Measurements from ENCODE around the gene SUSD6.

DNA sequence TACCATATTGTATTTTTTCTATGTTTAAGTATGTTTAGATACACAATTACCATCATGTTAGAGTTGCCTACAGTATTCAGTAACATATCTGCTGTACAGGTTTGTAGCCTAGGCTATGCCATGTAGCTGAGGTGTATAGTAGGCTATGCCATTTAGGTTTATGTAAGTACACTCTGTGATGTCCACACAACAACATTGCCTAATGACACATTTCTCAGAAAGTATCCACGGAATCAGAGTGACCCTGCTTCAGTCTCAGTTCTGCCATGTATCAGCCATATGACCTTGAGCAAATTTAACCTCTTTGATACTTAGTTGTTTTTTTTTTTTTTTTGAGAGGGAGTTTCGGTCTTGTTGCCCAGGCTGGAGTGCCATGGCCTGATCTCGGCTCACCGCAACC, 12.7 kb downstream of the SUSD6 start:
- TF ChIP-seq, protein P1, sequence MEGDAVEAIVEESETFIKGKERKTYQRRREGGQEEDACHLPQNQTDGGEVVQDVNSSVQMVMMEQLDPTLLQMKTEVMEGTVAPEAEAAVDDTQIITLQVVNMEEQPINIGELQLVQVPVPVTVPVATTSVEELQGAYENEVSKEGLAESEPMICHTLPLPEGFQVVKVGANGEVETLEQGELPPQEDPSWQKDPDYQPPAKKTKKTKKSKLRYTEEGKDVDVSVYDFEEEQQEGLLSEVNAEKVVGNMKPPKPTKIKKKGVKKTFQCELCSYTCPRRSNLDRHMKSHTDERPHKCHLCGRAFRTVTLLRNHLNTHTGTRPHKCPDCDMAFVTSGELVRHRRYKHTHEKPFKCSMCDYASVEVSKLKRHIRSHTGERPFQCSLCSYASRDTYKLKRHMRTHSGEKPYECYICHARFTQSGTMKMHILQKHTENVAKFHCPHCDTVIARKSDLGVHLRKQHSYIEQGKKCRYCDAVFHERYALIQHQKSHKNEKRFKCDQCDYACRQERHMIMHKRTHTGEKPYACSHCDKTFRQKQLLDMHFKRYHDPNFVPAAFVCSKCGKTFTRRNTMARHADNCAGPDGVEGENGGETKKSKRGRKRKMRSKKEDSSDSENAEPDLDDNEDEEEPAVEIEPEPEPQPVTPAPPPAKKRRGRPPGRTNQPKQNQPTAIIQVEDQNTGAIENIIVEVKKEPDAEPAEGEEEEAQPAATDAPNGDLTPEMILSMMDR (IDR thresholded peaks at IDR 0.05; ENCODE audit: low read depth, low read length, missing input control): no peak
- no peak for TF ChIP-seq SP1 (IDR thresholded peaks at IDR 0.05)
- TF ChIP-seq, protein P2, sequence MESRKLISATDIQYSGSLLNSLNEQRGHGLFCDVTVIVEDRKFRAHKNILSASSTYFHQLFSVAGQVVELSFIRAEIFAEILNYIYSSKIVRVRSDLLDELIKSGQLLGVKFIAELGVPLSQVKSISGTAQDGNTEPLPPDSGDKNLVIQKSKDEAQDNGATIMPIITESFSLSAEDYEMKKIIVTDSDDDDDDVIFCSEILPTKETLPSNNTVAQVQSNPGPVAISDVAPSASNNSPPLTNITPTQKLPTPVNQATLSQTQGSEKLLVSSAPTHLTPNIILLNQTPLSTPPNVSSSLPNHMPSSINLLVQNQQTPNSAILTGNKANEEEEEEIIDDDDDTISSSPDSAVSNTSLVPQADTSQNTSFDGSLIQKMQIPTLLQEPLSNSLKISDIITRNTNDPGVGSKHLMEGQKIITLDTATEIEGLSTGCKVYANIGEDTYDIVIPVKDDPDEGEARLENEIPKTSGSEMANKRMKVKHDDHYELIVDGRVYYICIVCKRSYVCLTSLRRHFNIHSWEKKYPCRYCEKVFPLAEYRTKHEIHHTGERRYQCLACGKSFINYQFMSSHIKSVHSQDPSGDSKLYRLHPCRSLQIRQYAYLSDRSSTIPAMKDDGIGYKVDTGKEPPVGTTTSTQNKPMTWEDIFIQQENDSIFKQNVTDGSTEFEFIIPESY (IDR thresholded peaks at IDR 0.05): no peak
- no peak for TF ChIP-seq TAF1 (conservative IDR thresholded peaks at IDR 0.05)
- TF ChIP-seq, protein P3, sequence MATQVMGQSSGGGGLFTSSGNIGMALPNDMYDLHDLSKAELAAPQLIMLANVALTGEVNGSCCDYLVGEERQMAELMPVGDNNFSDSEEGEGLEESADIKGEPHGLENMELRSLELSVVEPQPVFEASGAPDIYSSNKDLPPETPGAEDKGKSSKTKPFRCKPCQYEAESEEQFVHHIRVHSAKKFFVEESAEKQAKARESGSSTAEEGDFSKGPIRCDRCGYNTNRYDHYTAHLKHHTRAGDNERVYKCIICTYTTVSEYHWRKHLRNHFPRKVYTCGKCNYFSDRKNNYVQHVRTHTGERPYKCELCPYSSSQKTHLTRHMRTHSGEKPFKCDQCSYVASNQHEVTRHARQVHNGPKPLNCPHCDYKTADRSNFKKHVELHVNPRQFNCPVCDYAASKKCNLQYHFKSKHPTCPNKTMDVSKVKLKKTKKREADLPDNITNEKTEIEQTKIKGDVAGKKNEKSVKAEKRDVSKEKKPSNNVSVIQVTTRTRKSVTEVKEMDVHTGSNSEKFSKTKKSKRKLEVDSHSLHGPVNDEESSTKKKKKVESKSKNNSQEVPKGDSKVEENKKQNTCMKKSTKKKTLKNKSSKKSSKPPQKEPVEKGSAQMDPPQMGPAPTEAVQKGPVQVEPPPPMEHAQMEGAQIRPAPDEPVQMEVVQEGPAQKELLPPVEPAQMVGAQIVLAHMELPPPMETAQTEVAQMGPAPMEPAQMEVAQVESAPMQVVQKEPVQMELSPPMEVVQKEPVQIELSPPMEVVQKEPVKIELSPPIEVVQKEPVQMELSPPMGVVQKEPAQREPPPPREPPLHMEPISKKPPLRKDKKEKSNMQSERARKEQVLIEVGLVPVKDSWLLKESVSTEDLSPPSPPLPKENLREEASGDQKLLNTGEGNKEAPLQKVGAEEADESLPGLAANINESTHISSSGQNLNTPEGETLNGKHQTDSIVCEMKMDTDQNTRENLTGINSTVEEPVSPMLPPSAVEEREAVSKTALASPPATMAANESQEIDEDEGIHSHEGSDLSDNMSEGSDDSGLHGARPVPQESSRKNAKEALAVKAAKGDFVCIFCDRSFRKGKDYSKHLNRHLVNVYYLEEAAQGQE (IDR thresholded peaks at IDR 0.05): no peak
- no peak for TF ChIP-seq HNF4A (conservative IDR thresholded peaks at IDR 0.05)

All from liver (tissue), 3 donors.